GM21529 (cell line): ENCODE data around the gene DENND6B.
"Not testable (repeated sequence)": the region's sequence is repeated elsewhere in the genome, so short reads cannot be mapped to it uniquely, and the experiment has no call there.

Source experiments
- ATAC-seq: cut with Tn5 transposase; IDR thresholded peaks from one replicate; pipeline ENCODE4 v1.9.1; 2021; ENCODE audit not compliant: unreplicated experiment

DENND6B gene

GRCh38 chr22:50339945-50340879 is 13.4 kb upstream of the DENND6B start:
- no peak for ATAC-seq

- no peak for ATAC-seq
These were observed 12.1 kb upstream of the DENND6B start for GRCh38 chr22:50338860-50339462.

- no peak for ATAC-seq
These were observed 11.3 kb upstream of the DENND6B start for GRCh38 chr22:50338042-50338573.

- no peak for ATAC-seq
These were observed 10.6 kb upstream of the DENND6B start for GRCh38 chr22:50337262-50338041.

- ATAC-seq = not testable (repeated sequence)
These were observed 7.6 kb upstream of the DENND6B start for GRCh38 chr22:50334433-50334832.

- ATAC-seq = no peak
These were observed 2.4 kb upstream of the DENND6B start for GRCh38 chr22:50329236-50329635.

- no peak for ATAC-seq
These were observed 853 bp upstream of the DENND6B start for GRCh38 chr22:50327711-50328019.

- ATAC-seq = no peak
These were observed 422 bp downstream of the DENND6B start for GRCh38 chr22:50326225-50326955.

GRCh38 chr22:50325444-50326224 is 1.2 kb downstream of the DENND6B start:
- no peak for ATAC-seq

- ATAC-seq = no peak
These were observed 2.9 kb downstream of the DENND6B start for GRCh38 chr22:50323900-50324299.

- not testable (repeated sequence) for ATAC-seq
These were observed 4.3 kb downstream of the DENND6B start for GRCh38 chr22:50322382-50323104.

- ATAC-seq = no peak
These were observed 6.0 kb downstream of the DENND6B start for GRCh38 chr22:50320671-50321325.

- no peak for ATAC-seq
These were observed 6.7 kb downstream of the DENND6B start for GRCh38 chr22:50320116-50320515.

GRCh38 chr22:50319503-50319951 is 7.3 kb downstream of the DENND6B start:
- no peak for ATAC-seq

GRCh38 chr22:50318698-50319411 is 8.0 kb downstream of the DENND6B start:
- ATAC-seq = no peak

GRCh38 chr22:50318356-50318697 is 8.5 kb downstream of the DENND6B start:
- no peak for ATAC-seq

- ATAC-seq = no peak
These were observed 9.1 kb downstream of the DENND6B start for GRCh38 chr22:50317674-50318073.

- ATAC-seq = no peak
These were observed 9.6 kb downstream of the DENND6B start for GRCh38 chr22:50317178-50317577.
